Thoracic aorta endothelial cell (primary cell): ENCODE results near the gene NELL2. TPM values are rescaled to one million over a fixed set of nuclear protein-coding genes. Genes with fewer than 3 reads are reported as not detected.

Experiments
- small RNA-seq: library from RNA; depleted of rRNA; stranded (forward); fragments of <200 nt; gene quantifications from one replicate; pipeline ENCODE3, GENCODE V24; 2012
- total RNA-seq: library from RNA; depleted of rRNA; stranded (reverse); fragments of >200 nt; gene quantifications from 2 replicates; pipeline ENCODE4 v1.2.3, GENCODE V29; 2012

Gene NELL2
- 0.13 and 1.4 TPM in 2 replicates for total RNA-seq

GRCh38 chr12:44875954-44876543, at the start of gene NELL2:
NELL2 (minus strand) TSS chr12:44876315; CDS start chr12:44875869, 446 bp downstream.

Small RNAs within 50 kb of the gene (small RNA-seq; reads per million reads assigned to genes)
- gene RF00019 = not detected

Other genes with a start within 250 kb of the NELL2 start
- not detected in 2 replicates for gene DBX2, start 174.8 kb upstream of the NELL2 start, total RNA-seq